ENCODE results near the gene PXK.

PXK gene

GRCh38 chr3:58470363-58471024, 137.8 kb downstream of the PXK start:
- no peaks in the 10 kb centered on the region for H3K36me3 ChIP-seq (ENCODE audit: control insufficient read depth in 2 of 2, insufficient read depth in 2 of 2, low read length in 2 of 2)
- peak overlapping the region; percentile 81 to 84 for H3K27ac ChIP-seq (ENCODE audit: low read depth in 2 of 2, low read length in 2 of 2)
- H3K4me3 ChIP-seq (ENCODE audit: low read length in 2 of 2): peak overlapping the region in 1 of 2 donors; percentile 18
- peak overlapping the region in 1 of 2 donors; percentile 17 for H3K9ac ChIP-seq (ENCODE audit: low read depth in 1 of 2, low read length in 2 of 2)
- H3K9me3 ChIP-seq (ENCODE audit: control insufficient read depth in 2 of 2, low read length in 2 of 2): no peaks in the 10 kb centered on the region
- H3K4me1 ChIP-seq (ENCODE audit: control insufficient read depth in 2 of 2, insufficient read depth in 2 of 2, low read length in 2 of 2): peaks cover 22 to 24% of the 10 kb centered on the region in 2 donors
- H3K27me3 ChIP-seq (ENCODE audit: control insufficient read depth in 2 of 2, insufficient read depth in 2 of 2, low read length in 2 of 2): no peaks in the 10 kb centered on the region

- peak overlapping the region; percentile 18 to 20 for H3K4me3 ChIP-seq (ENCODE audit: low read length in 2 of 2)
- no peaks in the 10 kb centered on the region for H3K36me3 ChIP-seq (ENCODE audit: control insufficient read depth in 2 of 2, insufficient read depth in 2 of 2, low read length in 2 of 2)
- peak overlapping the region; percentile 81 to 84 for H3K27ac ChIP-seq (ENCODE audit: low read depth in 2 of 2, low read length in 2 of 2)
These were observed 138.6 kb downstream of the PXK start for GRCh38 chr3:58471025-58471887.

GRCh38 chr3:58473275-58473674, 140.6 kb downstream of the PXK start:
- H3K4me1 ChIP-seq (ENCODE audit: control insufficient read depth in 2 of 2, insufficient read depth in 2 of 2, low read length in 2 of 2): peaks cover 22 to 24% of the 10 kb centered on the region in 2 donors
- H3K27me3 ChIP-seq (ENCODE audit: control insufficient read depth in 2 of 2, insufficient read depth in 2 of 2, low read length in 2 of 2): no peaks in the 10 kb centered on the region
- no peaks in the 10 kb centered on the region for H3K36me3 ChIP-seq (ENCODE audit: control insufficient read depth in 2 of 2, insufficient read depth in 2 of 2, low read length in 2 of 2)
- no peaks in the 10 kb centered on the region for H3K9me3 ChIP-seq (ENCODE audit: control insufficient read depth in 2 of 2, low read length in 2 of 2)
- H3K27ac ChIP-seq (ENCODE audit: low read depth in 2 of 2, low read length in 2 of 2): no peak overlapping the region
- no peak overlapping the region for H3K9ac ChIP-seq (ENCODE audit: low read depth in 1 of 2, low read length in 2 of 2)
- no peak overlapping the region for H3K4me3 ChIP-seq (ENCODE audit: low read length in 2 of 2)

More at GRCh38 chr3:58471025-58471887, 138.6 kb downstream of the PXK start:
- peaks cover 22 to 24% of the 10 kb centered on the region in 2 donors for H3K4me1 ChIP-seq (ENCODE audit: control insufficient read depth in 2 of 2, insufficient read depth in 2 of 2, low read length in 2 of 2)
- H3K9ac ChIP-seq (ENCODE audit: low read depth in 1 of 2, low read length in 2 of 2): peak overlapping the region in 1 of 2 donors; percentile 17
- H3K9me3 ChIP-seq (ENCODE audit: control insufficient read depth in 2 of 2, low read length in 2 of 2): no peaks in the 10 kb centered on the region
- no peaks in the 10 kb centered on the region for H3K27me3 ChIP-seq (ENCODE audit: control insufficient read depth in 2 of 2, insufficient read depth in 2 of 2, low read length in 2 of 2)

- Histone ChIP-seq H3K4me1 (ENCODE audit: control insufficient read depth in 2 of 2, insufficient read depth in 2 of 2, low read length in 2 of 2) (peaks cover 22 to 24% of the 10 kb centered on the region in 2 donors), H3K9ac (ENCODE audit: low read depth in 1 of 2, low read length in 2 of 2) (no peak overlapping the region), H3K27me3 (ENCODE audit: control insufficient read depth in 2 of 2, insufficient read depth in 2 of 2, low read length in 2 of 2) (no peaks in the 10 kb centered on the region), H3K9me3 (ENCODE audit: control insufficient read depth in 2 of 2, low read length in 2 of 2) (no peaks in the 10 kb centered on the region), H3K27ac (ENCODE audit: low read depth in 2 of 2, low read length in 2 of 2) (no peak overlapping the region), H3K4me3 (ENCODE audit: low read length in 2 of 2) (no peak overlapping the region), H3K36me3 (ENCODE audit: control insufficient read depth in 2 of 2, insufficient read depth in 2 of 2, low read length in 2 of 2) (no peaks in the 10 kb centered on the region)
These were observed 141.7 kb downstream of the PXK start for GRCh38 chr3:58474348-58474911.

- H3K4me3 ChIP-seq (ENCODE audit: low read length in 2 of 2): no peak overlapping the region
- H3K27me3 ChIP-seq (ENCODE audit: control insufficient read depth in 2 of 2, insufficient read depth in 2 of 2, low read length in 2 of 2): no peaks in the 10 kb centered on the region
- H3K9ac ChIP-seq (ENCODE audit: low read depth in 1 of 2, low read length in 2 of 2): no peak overlapping the region
- H3K27ac ChIP-seq (ENCODE audit: low read depth in 2 of 2, low read length in 2 of 2): no peak overlapping the region
- peaks cover 20 to 24% of the 10 kb centered on the region in 2 donors for H3K4me1 ChIP-seq (ENCODE audit: control insufficient read depth in 2 of 2, insufficient read depth in 2 of 2, low read length in 2 of 2)
- no peaks in the 10 kb centered on the region for H3K9me3 ChIP-seq (ENCODE audit: control insufficient read depth in 2 of 2, low read length in 2 of 2)
- no peaks in the 10 kb centered on the region for H3K36me3 ChIP-seq (ENCODE audit: control insufficient read depth in 2 of 2, insufficient read depth in 2 of 2, low read length in 2 of 2)
These were observed 142.4 kb downstream of the PXK start for GRCh38 chr3:58474967-58475578.

Measured in mucosa of rectum (tissue), 2 donors.